Measurements from ENCODE around the gene ARHGEF7.
A peak's percentile ranks its signal among the peaks of the same experiment; 100 is the strongest.
"Not testable (repeated sequence)": the region's sequence is repeated elsewhere in the genome, so short reads cannot be mapped to it uniquely, and the experiment has no call there.

The ARHGEF7 gene

GRCh38 chr13:111174377-111175114 is 59.4 kb downstream of the ARHGEF7 start:
- no peak for DNase-seq

GRCh38 chr13:111175372-111175771 is 60.3 kb downstream of the ARHGEF7 start:
- DNase-seq, result no peak

GRCh38 chr13:111175935-111176334 is 60.8 kb downstream of the ARHGEF7 start:
- no peak for DNase-seq

- no peak for DNase-seq
Measured at GRCh38 chr13:111176421-111176820, 61.3 kb downstream of the ARHGEF7 start.

GRCh38 chr13:111177081-111177711 is 62.1 kb downstream of the ARHGEF7 start:
- DNase-seq, result peak; percentile 67 to 74

GRCh38 chr13:111177921-111178320 is 62.8 kb downstream of the ARHGEF7 start:
- DNase-seq, result no peak

- no peak for DNase-seq
Measured at GRCh38 chr13:111178402-111178801, 63.3 kb downstream of the ARHGEF7 start.

- no peak for DNase-seq
Measured at GRCh38 chr13:111179908-111180760, 65.0 kb downstream of the ARHGEF7 start.

- DNase-seq, result no peak
Measured at GRCh38 chr13:111181977-111182376, 66.9 kb downstream of the ARHGEF7 start.

- DNase-seq, result peak; percentile 31 to 33
Measured at GRCh38 chr13:111183087-111183645, 68.1 kb downstream of the ARHGEF7 start.

GRCh38 chr13:111183959-111184358 is 68.8 kb downstream of the ARHGEF7 start:
- DNase-seq, result no peak

GRCh38 chr13:111184458-111185401 is 69.6 kb downstream of the ARHGEF7 start:
- DNase-seq, result peak; percentile 48 to 85

- DNase-seq, result no peak
Measured at GRCh38 chr13:111186305-111186935, 71.3 kb downstream of the ARHGEF7 start.

- no peak for DNase-seq
Measured at GRCh38 chr13:111187960-111188541, 72.9 kb downstream of the ARHGEF7 start.

- peak; percentile 66 to 72 for DNase-seq
Measured at GRCh38 chr13:111189064-111189505, 74.0 kb downstream of the ARHGEF7 start.

GRCh38 chr13:111189516-111189915 is 74.4 kb downstream of the ARHGEF7 start:
- DNase-seq, result peak in 1 of 2 donors; percentile 49

- DNase-seq, result not testable (repeated sequence)
Measured at GRCh38 chr13:111193223-111193622, 78.1 kb downstream of the ARHGEF7 start.

GRCh38 chr13:111194651-111195050 is 79.5 kb downstream of the ARHGEF7 start:
- not testable (repeated sequence) for DNase-seq

GRCh38 chr13:111198732-111199378 is 83.7 kb downstream of the ARHGEF7 start:
- not testable (repeated sequence) for DNase-seq

- no peak for DNase-seq
Measured at GRCh38 chr13:111201304-111201940, 86.3 kb downstream of the ARHGEF7 start.
